ENCODE data around the gene KRT85.

Gene KRT85

DNA sequence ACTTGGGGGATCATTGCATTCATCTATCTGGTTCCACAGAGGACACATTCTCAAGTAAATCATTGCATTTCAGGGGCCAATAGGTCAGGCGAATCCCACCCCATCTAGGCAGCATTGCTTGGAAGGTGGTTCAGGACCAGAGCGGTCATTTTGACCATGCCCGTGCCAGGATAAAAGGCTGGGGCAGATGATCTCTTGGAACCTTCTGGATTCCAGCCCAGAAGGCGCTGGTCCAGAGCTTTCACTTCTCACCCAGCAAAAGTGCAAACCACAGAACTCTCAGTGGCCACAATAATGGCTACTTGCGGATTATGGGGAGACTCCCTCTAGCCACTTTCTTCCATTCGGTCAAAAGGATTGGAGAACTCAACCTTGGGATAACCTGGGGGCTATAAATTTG is 595 bp upstream of the KRT85 start:
- no peak for DNase-seq (ENCODE audit: low read depth in 2 of 2)

DNA sequence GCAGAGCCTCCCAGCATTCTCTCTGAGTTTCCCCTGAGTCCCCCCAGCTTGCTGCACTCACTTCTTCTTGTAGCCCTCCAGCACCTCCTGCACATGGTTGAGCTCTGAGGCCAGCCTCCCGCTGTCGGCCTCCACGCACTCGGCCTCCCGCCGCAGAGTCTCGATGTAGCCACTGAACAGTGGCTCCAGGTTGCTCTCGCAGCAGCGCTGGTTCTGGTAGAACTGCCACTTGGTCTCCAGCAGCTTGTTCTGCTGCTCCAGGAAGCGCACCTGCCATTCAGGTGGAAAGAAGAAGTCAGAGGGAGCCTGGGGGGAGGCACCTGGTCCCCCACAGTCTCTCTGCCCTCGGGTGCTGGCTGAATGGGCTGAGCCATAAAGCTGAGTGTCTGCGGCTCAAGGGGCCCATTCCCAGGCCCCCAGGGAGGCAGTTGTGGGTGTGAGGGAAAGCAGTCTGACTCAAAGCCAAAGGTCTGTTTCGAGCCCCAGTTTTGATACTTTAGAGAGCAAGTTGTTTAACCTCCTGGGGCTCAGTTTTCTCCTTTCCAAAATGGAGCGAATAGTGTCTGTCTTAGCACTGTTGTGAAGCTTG is 2.3 kb downstream of the KRT85 start:
- no peak for DNase-seq (ENCODE audit: low read depth in 2 of 2)

DNA sequence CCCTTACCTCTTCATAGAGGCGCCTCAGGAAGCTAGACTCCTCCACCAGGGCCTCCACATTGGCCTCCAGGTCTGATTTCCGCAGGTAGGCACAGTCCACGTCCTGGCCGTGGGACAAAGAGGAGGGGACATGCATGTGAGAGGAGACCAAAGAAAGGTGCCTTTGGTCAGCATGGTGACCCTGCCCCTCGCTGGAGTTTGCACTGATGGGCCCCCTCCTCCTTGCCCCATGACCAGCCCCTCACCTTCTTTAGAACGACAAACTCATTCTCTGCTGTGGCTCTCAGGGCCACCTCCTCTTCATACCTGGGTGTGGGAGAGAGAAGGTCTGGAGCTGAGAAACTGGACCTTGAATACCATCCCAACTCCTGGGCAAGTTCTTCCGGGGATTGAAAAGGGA is 3.2 kb downstream of the KRT85 start:
- DNase-seq (ENCODE audit: low read depth in 2 of 2): no peak

DNA sequence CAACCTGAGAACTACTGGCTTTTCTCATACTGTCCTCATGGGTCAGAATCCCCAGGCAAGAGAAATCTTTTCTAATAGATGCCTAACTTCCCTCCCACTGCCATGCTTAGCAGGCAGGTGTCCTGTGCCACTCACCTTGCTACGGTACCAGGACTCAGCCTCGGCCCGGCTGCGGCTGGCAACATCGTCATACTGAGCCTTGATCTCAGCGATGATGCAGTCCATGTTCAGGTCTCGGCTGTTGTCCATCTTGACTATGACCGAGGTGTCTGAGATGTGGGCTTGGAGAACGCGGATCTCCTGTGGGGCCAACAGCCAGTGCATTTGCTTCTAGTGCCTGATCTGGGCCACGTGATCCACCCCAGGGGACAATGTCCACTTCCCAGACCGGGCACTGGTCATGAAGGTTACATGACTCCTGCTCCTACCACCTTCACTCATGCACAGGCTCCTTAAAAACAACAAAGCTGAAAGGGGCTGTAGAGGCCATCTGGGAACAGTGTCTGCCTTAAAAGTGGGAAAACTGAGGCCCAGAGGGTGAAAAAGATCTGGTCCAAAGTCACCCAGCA is 4.1 kb downstream of the KRT85 start:
- no peak for DNase-seq (ENCODE audit: low read depth in 2 of 2)

DNA sequence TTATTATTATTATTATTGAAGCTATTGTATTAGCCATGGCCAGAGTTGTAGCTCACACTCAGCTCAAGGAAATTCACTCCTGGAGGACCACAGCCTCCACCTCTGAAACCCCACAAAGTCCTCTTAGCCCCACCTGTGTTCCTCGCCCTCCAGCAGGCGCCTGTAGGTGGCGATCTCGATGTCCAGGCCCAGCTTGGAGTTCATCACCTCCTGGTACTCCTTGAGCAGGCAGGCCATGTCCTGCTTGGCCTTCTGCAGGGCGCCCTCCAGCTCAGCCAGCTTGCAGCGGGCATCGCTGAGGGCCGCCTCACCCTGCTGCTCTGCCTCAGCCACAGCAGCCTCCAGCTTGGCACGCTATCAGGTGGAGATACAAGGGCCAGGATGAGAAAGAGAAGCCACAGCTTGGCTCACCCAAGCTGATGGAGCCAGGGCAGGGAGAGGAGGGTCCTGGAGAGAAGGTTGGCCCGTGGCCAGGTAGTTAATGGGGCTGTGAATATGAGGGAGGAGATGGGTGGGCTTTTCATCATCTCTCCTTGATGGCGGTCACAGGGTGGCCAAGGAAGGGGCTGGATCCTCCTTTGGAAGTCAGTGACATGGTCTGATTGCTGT is 5.1 kb downstream of the KRT85 start:
- no peak for DNase-seq (ENCODE audit: low read depth in 2 of 2)

DNA sequence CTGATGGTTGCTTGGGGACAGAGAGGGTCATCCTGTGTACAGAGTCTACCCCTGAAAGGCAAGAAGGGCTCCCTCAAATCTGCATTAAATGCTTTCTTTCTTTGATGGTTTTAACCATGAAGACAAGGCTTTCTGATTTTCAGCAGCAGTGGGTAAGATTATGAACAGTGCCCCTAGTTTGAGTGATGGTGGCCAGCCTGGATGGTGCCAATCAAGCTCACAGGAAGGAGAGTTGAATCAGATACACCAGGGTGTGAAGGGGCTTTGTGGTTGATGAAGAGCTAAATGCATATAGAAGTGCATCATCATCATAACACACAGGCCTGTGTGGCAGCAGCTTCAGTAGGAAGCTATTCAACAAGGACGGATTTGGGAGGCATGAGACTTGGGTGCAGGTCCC is 5.7 kb downstream of the KRT85 start:
- DNase-seq (ENCODE audit: low read depth in 2 of 2): no peak

DNA sequence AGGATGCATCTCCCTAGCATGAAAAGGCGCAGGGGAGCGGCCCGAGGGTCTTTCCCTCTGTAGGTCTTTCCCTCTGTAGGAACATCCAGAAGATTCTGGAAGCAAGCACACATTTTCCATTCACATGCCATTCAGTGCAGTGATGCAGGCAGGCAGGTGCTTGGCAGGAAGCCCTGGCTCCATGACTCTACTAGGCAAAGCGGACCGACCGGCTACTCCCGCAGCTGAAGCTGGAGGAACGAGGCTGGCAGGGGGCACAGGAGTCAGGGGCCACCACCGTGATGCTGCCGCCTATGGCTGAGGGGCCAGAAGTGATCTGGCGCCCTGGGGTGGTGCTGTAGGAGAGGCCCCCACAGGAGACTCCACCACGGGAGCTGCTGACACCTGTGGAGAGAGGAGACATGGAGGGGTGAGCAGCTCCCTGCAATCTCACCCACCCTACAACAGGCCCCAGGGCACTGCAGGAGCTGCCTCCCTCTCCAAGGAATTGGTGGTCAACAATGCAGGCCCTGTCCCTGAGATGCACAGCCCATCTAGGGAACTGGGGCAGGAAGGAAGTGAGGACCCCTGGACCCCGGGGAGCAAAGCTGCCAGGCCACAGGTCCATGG is 6.5 kb downstream of the KRT85 start:
- no peak for DNase-seq (ENCODE audit: low read depth in 2 of 2)

DNA sequence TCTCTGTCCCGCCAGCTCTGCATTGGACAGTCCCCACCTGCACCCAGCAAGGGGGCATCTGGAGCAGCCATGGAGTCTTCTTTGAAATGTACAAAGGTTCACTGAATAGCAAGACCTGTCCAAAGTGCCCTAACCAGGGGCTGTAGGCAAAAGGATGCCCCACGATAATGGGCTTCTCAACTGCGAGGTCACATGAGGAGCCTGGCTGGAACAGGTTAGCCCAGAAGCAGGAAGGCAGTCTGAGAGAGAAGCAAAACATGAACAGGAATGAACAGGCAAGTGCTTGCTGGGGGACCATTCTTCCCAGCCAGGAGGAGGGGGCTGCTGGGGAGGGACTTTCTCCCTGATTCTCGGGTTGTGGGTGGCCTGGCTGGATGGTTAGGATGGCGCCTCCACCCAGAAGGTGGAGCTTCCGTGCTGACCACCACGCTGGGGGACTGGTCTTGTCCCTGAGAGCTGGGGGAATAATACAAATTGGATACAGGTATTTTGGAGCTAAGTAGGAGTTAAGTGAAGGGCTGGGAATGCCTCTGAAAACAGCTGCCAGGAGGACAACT is 7.1 kb downstream of the KRT85 start:
- no peak for DNase-seq (ENCODE audit: low read depth in 2 of 2)

DNA sequence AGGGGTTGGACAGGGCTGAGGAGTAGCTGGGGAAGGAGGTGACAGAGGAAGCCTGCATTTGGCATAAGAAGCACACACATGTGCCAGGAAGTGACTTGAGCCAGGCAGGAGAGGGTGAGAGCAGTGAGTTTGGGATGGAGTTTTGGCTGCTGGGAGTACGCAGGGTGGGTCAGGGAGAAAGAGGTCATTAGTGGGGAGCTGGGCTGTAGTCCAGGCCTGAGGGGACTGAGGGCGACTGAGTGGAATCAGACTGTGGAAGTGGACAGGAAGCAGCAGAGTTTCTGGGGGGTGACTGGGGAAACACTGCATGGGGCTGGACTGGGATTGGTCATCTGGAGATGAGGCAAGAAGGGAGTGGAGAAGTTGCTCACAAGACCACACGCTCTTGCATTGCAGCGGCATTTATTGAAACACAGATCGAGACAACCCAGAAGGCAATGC is 7.6 kb downstream of the KRT85 start:
- DNase-seq (ENCODE audit: low read depth in 2 of 2): no peak

DNA sequence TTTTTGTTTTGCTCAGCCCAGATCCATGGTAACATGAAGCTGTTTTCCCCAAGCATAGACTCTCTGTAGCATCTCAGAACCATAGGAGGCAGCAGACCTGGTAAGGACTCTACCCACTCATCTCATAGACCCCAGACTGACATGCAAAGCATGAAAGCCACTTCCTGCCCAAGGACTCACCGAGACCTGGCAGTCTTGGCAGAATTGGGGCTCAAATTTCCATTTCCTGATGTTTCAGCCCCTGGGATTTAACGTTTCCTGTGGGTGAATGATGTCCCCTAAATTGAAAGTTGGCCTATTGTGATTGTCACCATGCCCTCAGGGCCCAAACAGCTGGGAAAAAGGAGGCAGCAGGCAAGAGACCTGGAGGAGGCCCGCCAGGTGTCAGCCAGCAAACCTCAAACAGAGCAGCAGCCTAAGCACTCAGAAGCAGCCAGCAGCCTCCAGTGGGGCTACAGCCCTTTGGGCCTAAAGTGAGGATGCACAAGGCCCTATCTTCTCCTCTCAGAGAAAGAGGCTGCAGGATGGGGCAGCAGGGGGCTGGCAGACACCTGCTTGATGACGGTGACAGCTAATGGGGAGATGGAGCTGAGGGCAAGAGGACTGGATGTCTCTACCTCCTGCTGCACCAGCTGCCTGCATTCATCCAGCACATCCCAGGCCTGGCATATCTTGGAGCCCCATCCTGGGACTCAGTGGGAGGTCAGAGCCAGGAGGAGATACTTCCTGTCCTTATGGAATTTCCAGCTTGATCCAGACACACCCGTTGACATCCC is 8.5 kb downstream of the KRT85 start:
- no peak for DNase-seq (ENCODE audit: low read depth in 2 of 2)

DNA sequence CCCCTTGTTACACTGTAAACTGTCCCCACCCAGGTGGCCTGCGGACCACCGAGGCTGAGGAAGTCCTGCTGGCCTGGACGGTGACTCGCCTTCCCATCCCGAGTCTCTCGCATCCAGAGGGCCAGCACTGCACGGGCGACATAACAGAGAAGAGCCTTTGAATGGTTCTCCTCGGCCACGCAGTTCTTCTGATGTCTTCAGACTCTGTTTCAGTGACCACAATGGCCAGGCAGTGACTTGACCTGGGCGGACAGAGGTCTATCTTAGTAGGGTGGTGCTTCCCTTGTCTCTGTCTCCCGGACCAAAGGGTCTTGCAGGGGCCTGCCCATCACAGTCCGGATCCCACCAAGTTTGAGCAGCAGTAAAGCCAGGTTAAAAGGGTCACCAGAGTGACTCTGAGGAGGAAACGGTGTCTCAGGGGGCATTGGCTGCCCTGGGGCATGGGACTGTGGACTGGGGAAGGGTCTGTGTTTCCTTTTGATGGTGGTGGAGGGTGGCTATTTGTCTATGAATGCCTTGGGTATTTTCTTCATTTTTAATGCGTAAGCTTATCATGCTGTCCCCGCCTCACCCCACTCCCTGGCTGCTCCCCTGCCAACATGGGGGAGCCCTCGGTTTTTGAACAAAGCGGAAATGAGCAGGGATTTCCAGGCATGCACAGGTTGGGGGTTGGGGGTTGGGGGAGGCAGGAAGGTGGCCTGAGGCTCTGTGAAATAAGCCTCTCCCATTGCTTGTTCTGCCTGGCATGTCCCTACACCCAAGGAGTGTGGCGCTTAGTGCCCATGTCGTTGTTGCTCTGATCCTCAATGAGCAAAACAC is 10.3 kb downstream of the KRT85 start:
- DNase-seq (ENCODE audit: low read depth in 2 of 2): no peak

DNA sequence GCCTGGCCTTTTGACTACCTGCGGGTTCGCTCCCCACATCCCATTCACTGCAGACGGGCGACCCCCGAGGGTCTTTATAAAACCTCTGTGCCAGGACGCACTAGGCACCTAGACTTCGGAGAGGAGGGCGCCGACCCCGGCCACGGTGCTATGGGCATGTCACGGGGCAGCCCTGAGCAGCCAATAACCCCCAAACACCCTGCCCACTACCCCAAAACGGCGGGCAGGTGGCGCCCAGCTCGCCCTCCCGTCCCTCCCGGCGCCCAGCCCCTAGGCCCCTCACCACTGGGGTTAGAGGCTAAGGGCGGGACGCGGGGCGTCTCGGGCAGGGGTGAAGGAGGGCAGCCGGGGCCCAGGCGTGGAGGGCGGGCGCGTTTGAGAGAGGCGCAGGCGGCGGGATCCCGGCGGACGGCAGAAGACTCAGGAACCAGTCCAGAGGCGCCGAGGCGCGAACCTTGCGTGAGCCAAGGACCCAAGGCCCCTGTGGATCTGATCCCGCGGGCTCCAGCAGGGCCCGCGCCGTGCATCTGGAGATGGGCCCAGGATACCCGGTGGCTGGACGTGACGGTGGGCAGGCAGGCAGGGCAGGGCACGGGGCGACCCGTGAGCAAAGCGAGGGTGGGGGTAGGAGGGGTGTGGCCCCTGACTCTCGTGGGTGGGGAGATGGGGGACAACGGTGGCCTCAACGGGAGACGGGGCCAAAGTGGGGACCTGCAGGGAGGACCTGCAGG is 11.1 kb downstream of the KRT85 start:
- no peak for DNase-seq (ENCODE audit: low read depth in 2 of 2)

DNA sequence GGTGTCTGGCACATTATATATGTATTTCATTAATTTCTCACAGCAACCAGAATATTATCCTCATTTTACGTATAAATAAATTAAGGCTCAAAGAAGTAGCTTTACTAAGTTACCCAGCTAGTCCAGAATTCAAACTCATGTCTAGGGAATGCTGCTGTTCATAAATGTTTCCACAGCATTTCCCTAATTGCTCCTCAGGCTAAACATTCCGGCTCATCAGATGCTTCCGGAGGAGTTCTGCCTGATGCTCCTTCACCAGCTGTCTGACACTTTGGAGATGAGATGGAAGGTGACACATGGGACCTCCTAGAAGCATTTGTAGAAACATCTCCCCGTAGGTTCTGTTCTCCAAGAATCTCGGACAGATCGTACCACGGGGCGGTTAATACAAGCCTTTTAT is 12.1 kb downstream of the KRT85 start:
- DNase-seq (ENCODE audit: low read depth in 2 of 2): no peak

DNA sequence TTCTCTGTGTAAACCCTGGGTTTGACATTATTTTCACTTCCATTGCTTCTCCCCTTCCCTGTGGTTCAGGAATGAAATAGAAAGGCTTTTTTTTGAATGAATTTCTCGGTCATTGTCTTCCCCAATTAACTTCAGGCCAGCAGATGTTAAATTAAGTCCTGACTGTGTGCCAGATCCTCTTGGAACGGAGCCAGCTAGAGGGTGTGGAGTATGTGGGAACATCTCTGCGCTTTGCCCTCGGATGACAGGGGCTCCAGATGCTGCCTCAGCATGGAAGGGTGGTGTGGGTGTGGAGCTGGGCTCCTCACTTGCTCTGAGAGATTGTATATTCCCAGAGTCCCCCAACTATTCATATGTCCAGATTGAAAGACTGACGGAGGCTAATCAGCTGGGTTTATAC is 13.1 kb downstream of the KRT85 start:
- no peak for DNase-seq (ENCODE audit: low read depth in 2 of 2)

DNA sequence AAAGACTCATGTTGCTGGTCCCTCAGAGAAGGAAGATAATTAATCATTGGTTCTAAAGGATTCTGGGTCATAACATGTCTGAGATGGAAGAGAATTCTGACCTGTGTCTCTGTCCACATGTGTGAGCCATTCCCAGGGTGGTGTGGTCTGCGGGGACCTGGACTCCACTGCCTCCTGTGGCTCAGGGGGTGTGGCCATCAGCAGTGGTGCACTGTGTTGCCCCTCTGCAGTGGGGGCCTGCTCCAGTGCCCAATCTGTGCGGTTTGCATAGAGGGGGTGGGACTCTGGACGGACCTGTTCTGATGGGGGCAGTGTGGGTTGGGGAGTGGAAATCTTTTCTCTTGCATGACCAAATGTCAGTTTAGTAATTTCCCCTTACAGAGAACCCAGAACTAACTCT is 13.5 kb downstream of the KRT85 start:
- no peak for DNase-seq (ENCODE audit: low read depth in 2 of 2)

DNA sequence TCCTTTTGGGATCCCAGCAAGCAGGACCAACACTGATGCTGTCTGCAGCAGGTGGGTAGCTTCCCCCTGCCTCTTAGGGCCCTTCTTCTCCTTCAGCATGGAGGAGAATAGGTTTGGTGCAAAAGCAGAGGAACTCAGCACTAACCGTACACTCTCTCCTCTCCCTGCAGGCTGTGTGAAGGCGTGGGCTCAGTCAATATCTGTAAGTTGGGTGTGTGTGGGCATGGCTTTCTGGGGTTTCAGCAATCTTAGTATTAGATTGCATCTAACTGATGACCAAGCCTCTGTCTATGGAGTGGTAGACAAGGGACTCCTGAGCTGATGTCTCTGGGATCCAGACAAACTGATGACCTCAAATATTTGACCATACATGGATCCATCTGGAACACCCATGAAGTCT is 14.3 kb downstream of the KRT85 start:
- no peak for DNase-seq (ENCODE audit: low read depth in 2 of 2)

DNA sequence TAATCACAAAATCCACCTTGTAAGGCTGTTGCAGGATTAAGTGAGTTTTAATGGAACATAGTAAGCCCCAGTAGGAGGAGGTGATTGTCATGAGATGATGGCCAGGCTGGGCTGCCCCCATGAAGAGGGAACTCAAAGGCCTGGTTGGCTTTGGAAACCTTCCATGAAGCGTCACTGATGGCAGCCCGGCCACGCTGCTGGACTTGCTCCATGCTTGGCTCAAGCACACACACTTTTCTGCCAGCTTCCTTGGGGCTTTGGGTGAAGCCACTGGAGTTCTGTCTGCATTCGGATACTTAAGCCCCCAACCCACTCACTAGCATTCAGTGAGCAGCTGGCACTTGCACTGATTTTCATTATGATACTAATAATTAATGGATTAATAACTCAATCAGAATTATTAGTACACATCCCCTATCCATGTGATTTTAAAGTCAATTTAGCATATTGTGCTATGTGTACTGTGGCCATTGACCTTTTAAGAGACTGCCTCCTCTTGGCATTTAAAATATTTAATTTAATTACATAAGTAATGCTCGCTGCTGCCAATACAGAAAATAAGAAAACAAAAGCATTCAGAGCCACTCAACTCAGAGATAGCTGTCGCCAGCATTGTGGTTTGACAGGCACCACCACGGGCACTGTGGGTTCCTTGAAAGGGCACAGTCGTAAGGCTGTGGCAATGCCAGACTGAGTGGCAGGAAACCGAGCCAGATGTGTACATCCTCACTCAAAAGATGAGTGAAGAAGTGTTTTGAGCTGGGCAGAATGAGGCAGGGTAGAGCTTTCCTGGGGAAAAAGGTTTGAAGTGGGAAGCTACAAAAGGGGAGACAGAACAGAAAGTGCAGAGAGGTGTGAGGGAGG is 15.9 kb downstream of the KRT85 start:
- peak in 1 of 2 donors; percentile 19 for DNase-seq (ENCODE audit: low read depth in 2 of 2)

DNA sequence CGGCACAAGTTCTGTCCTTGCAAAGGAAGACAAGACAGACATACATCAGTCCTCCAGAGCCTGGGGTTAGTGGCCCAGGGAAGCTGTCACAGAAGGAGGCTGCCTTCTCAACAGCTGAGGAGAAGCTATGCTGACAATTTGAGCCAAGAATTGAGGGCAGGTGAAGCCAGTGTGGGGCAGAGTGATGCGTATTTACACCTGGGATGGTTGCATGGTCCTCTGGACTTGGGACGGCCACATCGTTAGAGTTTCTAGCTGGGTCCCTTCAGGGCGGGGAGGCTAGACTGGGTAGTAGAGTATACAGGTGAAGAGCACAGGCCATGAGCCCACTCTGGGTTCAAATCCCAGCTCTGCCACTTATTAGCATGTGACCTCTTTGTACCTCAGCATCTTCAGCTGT is 16.5 kb downstream of the KRT85 start:
- DNase-seq (ENCODE audit: low read depth in 2 of 2): no peak

DNA sequence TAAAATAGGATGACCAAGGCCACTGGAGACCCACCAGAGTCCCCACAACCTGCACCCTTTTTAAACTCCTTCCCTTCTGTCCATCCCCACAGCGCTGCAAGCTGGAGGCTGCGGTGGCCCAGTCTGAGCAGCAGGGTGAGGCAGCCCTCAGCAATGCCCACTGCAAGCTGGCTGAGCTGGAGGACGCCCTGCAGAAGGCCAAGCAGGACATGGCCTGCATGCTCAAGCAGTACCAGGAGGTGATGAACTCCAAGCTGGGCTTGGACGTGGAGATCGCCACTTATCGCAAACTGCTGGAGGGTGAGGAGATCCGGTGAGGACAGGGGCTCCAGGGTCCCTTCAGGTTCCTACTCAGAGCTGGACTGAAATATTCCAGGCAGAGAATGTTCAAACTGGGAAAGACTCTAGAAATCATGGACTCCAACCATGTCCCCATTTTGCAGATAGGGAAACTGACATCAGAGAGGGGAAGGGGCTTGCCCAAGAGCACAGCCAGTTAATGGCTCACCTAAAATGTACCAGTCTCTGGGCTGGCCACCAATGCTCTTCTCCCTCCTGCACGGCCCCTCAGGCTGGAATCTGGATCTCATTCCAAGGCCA is 17.2 kb downstream of the KRT85 start:
- no peak for DNase-seq (ENCODE audit: low read depth in 2 of 2)
